ENCODE measurements around the gene DMBX1. TPM values are rescaled to one million over a fixed set of nuclear protein-coding genes. Genes with fewer than 3 reads are reported as not detected.

DMBX1 gene
- total RNA-seq, 1 experiment from 2014 or later: 2.3 TPM

DNA sequence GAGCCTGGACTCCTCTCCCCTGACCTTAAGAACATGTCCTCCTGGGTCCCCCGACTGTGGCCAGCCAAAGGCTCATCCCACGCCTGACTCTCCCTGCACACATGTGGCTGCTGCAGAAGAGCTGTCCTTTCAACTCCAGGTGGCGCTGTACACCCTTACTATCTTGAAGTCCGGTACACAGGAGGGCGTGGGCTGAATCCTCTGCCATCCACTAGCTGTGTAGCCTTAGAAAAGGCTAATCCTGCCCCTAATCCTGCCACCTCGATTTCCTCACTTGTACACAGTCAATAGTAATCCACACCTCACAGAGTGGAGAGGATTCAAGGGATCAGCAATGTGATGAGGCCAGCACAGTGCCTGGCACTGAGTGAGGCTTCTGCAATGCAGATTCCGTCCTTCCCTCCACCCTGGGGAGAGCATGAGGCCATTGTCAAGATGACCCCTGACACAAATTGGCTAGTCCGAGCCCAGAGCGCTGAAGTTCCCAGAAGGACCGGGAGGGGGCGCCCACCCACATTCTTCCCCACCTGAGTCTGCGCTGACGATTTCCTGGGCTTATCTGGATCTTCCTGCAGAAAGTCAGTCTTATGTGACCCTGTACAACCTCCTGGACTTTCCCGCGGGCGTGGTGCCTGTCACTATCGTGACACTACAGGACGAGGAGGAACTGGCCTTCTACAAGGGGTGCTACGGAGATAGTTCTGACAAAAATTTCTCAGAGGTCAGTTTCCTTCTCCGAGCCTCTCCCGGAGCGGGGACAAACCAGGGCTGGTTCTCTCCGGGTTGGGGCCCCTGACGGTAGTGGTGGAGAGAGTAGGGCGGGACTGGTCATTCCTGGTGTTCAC, 47.1 kb upstream of the DMBX1 start:
- WGBS (ENCODE audit: extremely low coverage, insufficient read length, low lambda C conversion rate): no CpG with 5 or more reads among the region's 25 CpGs
- peaks cover 72% of the 10 kb centered on the region for H3K27me3 Mint-ChIP-seq (ENCODE audit: low read depth)
- H2AFZ ChIP-seq (ENCODE audit: low read length): no peak overlapping the region

More for the DNA sequence above, 47.1 kb upstream of the DMBX1 start:
- no peak overlapping the region for H3K23ac ChIP-seq (ENCODE audit: insufficient read length, low read depth, low read length)
- no peak overlapping the region for H2BK15ac ChIP-seq (ENCODE audit: low read depth, low read length)
- H2BK12ac ChIP-seq (ENCODE audit: insufficient read length, low read depth, low read length): no peak overlapping the region
- DNase-seq: peak; percentile 96
- Mint-ChIP-seq H3K4me3 (peak overlapping the region; percentile 74 to 92), H3K9me3 (no peaks in the 10 kb centered on the region; a peak in 1 of 5 replicates), H3K4me1 (peaks cover 18 to 25% of the 10 kb centered on the region in 2 experiments), H3K36me3 (ENCODE audit: insufficient read depth in 1 of 3, low read depth in 3 of 3) (no peaks in the 10 kb centered on the region), H3K27ac (peak overlapping the region; percentile 86 to 98 (median 93); a peak in 6 of 7 replicates)
- no peak overlapping the region for H4K8ac ChIP-seq (replicated peaks; ENCODE audit: insufficient read length, low read depth, low read length)
- H3K9me3 ChIP-seq (ENCODE audit: control insufficient read depth, low read depth, low read length): no peaks in the 10 kb centered on the region
- H4K5ac ChIP-seq (ENCODE audit: insufficient read length, low read depth, low read length): no peak overlapping the region
- H2BK5ac ChIP-seq (ENCODE audit: insufficient read length, low read length): no peak overlapping the region
- H3K4me2 ChIP-seq (ENCODE audit: insufficient read depth, insufficient read length, low read length): peak overlapping the region; percentile 42
- H4K20me1 ChIP-seq (ENCODE audit: control insufficient read depth, insufficient read depth, insufficient read length): no peaks in the 10 kb centered on the region
- peaks cover 7% of the 10 kb centered on the region for H3K27me3 ChIP-seq (ENCODE audit: insufficient read depth, low read length)
- TF ChIP-seq, protein P1, sequence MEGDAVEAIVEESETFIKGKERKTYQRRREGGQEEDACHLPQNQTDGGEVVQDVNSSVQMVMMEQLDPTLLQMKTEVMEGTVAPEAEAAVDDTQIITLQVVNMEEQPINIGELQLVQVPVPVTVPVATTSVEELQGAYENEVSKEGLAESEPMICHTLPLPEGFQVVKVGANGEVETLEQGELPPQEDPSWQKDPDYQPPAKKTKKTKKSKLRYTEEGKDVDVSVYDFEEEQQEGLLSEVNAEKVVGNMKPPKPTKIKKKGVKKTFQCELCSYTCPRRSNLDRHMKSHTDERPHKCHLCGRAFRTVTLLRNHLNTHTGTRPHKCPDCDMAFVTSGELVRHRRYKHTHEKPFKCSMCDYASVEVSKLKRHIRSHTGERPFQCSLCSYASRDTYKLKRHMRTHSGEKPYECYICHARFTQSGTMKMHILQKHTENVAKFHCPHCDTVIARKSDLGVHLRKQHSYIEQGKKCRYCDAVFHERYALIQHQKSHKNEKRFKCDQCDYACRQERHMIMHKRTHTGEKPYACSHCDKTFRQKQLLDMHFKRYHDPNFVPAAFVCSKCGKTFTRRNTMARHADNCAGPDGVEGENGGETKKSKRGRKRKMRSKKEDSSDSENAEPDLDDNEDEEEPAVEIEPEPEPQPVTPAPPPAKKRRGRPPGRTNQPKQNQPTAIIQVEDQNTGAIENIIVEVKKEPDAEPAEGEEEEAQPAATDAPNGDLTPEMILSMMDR (conservative IDR thresholded peaks at IDR 0.05): peak; percentile 94
- H4K91ac ChIP-seq (ENCODE audit: insufficient read length, low read depth, low read length): no peak overlapping the region
- no peak overlapping the region for H3K27ac ChIP-seq (ENCODE audit: insufficient read length, low read depth, low read length)
- no peak overlapping the region for H2BK20ac ChIP-seq (ENCODE audit: low read depth, low read length, poor library complexity, severe bottlenecking)
- H3K79me1 ChIP-seq (ENCODE audit: insufficient read depth, low read depth, low read length, poor library complexity, severe bottlenecking): no peaks in the 10 kb centered on the region
- no peak overlapping the region for H3K4ac ChIP-seq (ENCODE audit: low read depth, low read length)
- peaks cover 14% of the 10 kb centered on the region; the same call in 1 of the 2 replicates for H3K4me1 ChIP-seq (ENCODE audit: insufficient read depth, low read length)
- H3K23me2 ChIP-seq (ENCODE audit: insufficient read length, low read depth, low read length, poor library complexity, severe bottlenecking): peaks cover 3% of the 10 kb centered on the region
- H3T11ph ChIP-seq (ENCODE audit: low read length): no peak overlapping the region
- no peaks in the 10 kb centered on the region for H3K79me2 ChIP-seq (ENCODE audit: insufficient read depth, low read length)
- H3K14ac ChIP-seq (ENCODE audit: insufficient read depth, low read length): no peak overlapping the region
- H3K56ac ChIP-seq (ENCODE audit: insufficient read length, low read depth, low read length): no peak overlapping the region
- H2AK5ac ChIP-seq (ENCODE audit: insufficient read length, low read length): no peak overlapping the region
- H3K18ac ChIP-seq (ENCODE audit: insufficient read length, low read depth, low read length): no peak overlapping the region
- H3K9ac ChIP-seq (ENCODE audit: extremely low read depth, insufficient read length, low read length): peak overlapping the region; percentile 18
- H2BK120ac ChIP-seq (ENCODE audit: low read depth, low read length, poor library complexity, severe bottlenecking): no peak overlapping the region
